Common myeloid progenitor, CD34-positive (primary cell): ENCODE measurements around the gene GPER1.

ENCODE experiments used
- CTCF ChIA-PET: fragments of 350-600 bp; sonication (Branson Sonifier 250); formaldehyde crosslinking; loops from one replicate; lab custom pipeline; 2021; ENCODE audit warnings: antibody characterized with exemption; lab: Charles Lee
- POLR2A ChIA-PET: fragments of 350-600 bp; sonication (Branson Sonifier 250); formaldehyde crosslinking; loops from one replicate; lab custom pipeline; 2021; ENCODE audit warnings: antibody characterized with exemption; lab: Charles Lee
- DNase-seq, 3 donors: peaks; one replicate each; pipeline versions ENCODE4 v3.0.0 to v3.0.0-alpha.2; 2013
- H3K27ac ChIP-seq, 2 experiments: 1 replicate in 1 of 2; 2 replicates in 1 of 2; pipeline ENCODE4 v1.7.0; 2013; ENCODE audit warnings: inconsistent platforms in 2 of 2, low read length in 2 of 2, mild to moderate bottlenecking in 2 of 2, low read depth in 1 of 2, moderate library complexity in 1 of 2; ENCODE audit not compliant: severe bottlenecking in 2 of 2, insufficient read depth in 1 of 2, poor library complexity in 1 of 2
- H3K27me3 ChIP-seq, 5 experiments: replicated peaks in 2 of 5; 1 replicate in 3 of 5; 2 replicates in 2 of 5; pipeline versions ENCODE4 v1.6.1 to v1.7.0; 2013; ENCODE audit warnings: low read length in 4 of 5, mild to moderate bottlenecking in 2 of 5, moderate library complexity in 2 of 5, inconsistent platforms in 1 of 5; ENCODE audit not compliant: insufficient read depth in 5 of 5, control insufficient read depth in 4 of 5
- H3K36me3 ChIP-seq, 4 experiments: 1 replicate in 2 of 4; 2 replicates in 2 of 4; pipeline versions ENCODE4 v1.6.1 to v1.7.0; 2013; ENCODE audit warnings: low read length in 3 of 4, control low read depth in 1 of 4, mild to moderate bottlenecking in 1 of 4; ENCODE audit not compliant: control insufficient read depth in 4 of 4, insufficient read depth in 4 of 4
- H3K4me1 ChIP-seq, 4 experiments: 1 replicate in 3 of 4; 2 replicates in 1 of 4; pipeline versions ENCODE4 v1.6.1 to v1.7.1; 2013; ENCODE audit warnings: low read length in 3 of 4, mild to moderate bottlenecking in 3 of 4, control low read depth in 1 of 4, inconsistent platforms in 1 of 4, moderate library complexity in 1 of 4; ENCODE audit not compliant: control insufficient read depth in 4 of 4, insufficient read depth in 4 of 4; ENCODE audit errors: control extremely low read depth in 1 of 4
- H3K4me3 ChIP-seq, 7 experiments: 1 replicate in 4 of 7; 2 replicates in 3 of 7; pipeline versions ENCODE4 v1.5.1 to v1.7.0; 2013; ENCODE audit warnings: mild to moderate bottlenecking in 7 of 7, low read length in 6 of 7, moderate library complexity in 6 of 7, inconsistent platforms in 2 of 7, low read depth in 2 of 7, control low read depth in 1 of 7; ENCODE audit not compliant: insufficient read depth in 4 of 7, control insufficient read depth in 1 of 7; ENCODE audit errors: extremely low read depth in 1 of 7
- H3K9me3 ChIP-seq, 5 experiments: 1 replicate in 4 of 5; 2 replicates in 1 of 5; pipeline versions ENCODE4 v1.6.1 to v1.7.1; 2013; ENCODE audit warnings: low read length in 4 of 5, mild to moderate bottlenecking in 2 of 5, inconsistent platforms in 1 of 5, low read depth in 1 of 5, moderate library complexity in 1 of 5; ENCODE audit not compliant: control insufficient read depth in 4 of 5, insufficient read depth in 2 of 5; ENCODE audit errors: control extremely low read depth in 1 of 5
- WGBS: methylation state at CpG from one replicate; pipeline ENCODE4 v1.1.5; 2013; ENCODE audit not compliant: insufficient coverage; 5-methylcytosine and 5-hydroxymethylcytosine counted together

Gene GPER1

DNA sequence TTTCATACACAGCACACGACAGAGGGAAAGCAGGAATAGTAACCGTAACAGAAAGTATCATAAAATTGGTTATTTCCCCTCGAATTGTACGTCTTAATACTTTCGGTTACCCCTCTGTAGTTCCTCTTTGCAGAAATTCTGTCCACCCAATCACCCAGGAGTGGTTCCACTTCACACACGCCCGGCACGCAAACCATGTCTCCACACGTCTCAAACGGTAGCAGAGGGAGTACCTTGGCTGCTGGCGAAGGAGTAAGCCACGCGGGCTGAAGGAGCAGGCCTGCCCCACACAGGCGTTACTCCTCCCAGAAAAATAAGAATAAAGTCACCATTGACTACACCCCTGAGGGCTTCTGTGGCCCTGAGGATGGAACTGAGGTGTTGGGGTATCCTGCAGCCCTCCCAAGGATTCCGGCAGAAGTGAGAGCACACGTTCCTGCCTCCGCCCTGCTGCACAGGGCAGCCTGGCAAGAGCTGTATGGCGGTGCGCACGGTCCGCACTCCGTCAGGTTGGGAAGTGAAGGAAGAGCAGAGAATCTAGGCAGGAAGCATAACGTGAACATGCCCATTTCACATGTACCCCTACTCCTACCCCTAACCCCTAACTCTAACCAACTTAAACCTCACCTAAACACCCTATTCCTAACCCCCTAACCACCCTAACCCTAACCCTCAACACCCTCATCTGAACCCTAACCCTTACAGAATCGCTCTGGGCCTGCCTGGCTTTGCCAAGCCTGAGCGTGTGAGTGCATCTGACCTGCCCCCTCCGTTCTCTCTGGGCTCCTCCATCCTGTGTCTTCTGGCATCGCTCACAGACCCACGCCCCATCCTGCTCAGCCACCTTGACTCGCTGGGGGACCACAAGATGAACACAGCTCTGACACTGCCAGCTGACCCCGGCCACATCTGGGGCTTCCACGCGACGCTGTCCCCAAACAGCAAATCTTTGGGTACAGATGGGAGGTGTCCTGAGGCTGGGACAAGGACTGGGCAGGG, 25.3 kb upstream of the GPER1 start:
- Histone ChIP-seq H3K27me3 (no peaks in the 10 kb centered on the region), H3K4me3 (peak overlapping the region in 2 of 7 experiments; percentile 24 to 59), H3K27ac (no peak overlapping the region), H3K9me3 (no peaks in the 10 kb centered on the region), H3K36me3 (peaks cover 0 to 11% (median 6%) of the 10 kb centered on the region in 4 experiments), H3K4me1 (peaks cover 0 to 63% (median 61%) of the 10 kb centered on the region in 4 experiments)
- DNase-seq, result peak; percentile 67 to 87 (median 87)
- POLR2A ChIA-PET, result no interaction called here
- CTCF ChIA-PET, result interaction anchor here (1.1 to 5.0 kb wide), 3 partner anchors 20 to 68 kb away, joined by 3 to 160 read pairs (median 4); no protein-coding TSS in a partner anchor
- WGBS, result 69% methylated on average over 25 of the region's 33 CpGs

DNA sequence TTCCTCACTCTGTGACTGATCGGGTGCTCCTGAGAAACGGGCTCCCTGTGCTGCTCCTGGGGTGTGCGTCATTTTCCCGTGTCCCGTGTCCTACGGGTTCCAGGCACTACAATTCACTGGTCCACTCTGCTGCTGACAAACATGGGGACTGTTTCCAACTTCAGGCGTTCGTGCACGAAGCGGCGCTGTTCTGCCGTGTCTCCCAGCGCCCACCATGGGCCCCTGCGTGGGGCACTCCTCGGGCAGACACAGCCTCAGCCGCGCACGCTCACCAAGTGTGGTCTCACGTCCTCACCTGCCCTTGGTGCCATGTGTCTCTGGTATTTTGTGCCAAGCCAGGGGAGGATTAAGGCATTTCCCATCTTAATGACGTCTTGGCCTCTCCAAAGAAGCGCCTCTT, 24.6 kb upstream of the GPER1 start:
- DNase-seq, result no peak
- POLR2A ChIA-PET, result no interaction called here
- 96% methylated on average over 21 of the region's 21 CpGs for WGBS
- no peak overlapping the region for H3K4me3 ChIP-seq
- H3K27ac ChIP-seq, result no peak overlapping the region
- H3K9me3 ChIP-seq, result no peaks in the 10 kb centered on the region
- H3K4me1 ChIP-seq, result peaks cover 0 to 56% (median 54%) of the 10 kb centered on the region in 4 experiments
- peaks cover 0 to 4% (median 1%) of the 10 kb centered on the region in 4 experiments for H3K36me3 ChIP-seq
- CTCF ChIA-PET, result interaction anchor here (1.0 to 5.0 kb wide), 3 partner anchors 29 to 69 kb away, joined by 3 to 160 read pairs (median 4); no protein-coding TSS in a partner anchor
- H3K27me3 ChIP-seq, result no peaks in the 10 kb centered on the region

DNA sequence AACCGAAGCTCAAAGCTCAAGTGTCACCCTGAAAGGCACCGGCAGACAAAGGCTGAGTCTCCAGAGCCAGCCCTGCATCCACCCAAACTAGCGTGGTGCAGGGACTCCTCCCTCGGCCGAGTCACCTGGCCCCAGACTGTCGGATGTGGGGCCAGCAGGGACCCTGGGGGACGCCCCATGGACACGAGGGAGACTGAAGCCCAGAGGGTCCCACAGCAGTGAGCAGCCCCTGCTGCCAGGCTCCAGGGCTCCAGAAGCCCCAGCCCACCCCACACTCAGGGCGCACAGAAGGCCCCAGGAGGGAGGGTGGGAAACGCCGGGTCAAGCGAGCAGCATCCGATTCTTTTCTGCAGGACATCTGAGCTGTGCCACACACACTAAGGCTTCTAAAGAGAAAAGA, 23.3 kb upstream of the GPER1 start:
- H3K9me3 ChIP-seq, result no peaks in the 10 kb centered on the region
- peak overlapping the region in 1 of 7 experiments; percentile 37 for H3K4me3 ChIP-seq
- peaks cover 0 to 46% (median 44%) of the 10 kb centered on the region in 4 experiments for H3K4me1 ChIP-seq
- DNase-seq, result no peak
- ChIA-PET POLR2A (interaction anchor here (1.4 to 1.5 kb wide), 2 partner anchors 9 to 67 kb away, joined by 4 read pairs; no protein-coding TSS in a partner anchor), CTCF (interaction anchor here (1.1 to 5.0 kb wide), 14 partner anchors 9 to 111 kb away, joined by 3 to 160 read pairs (median 6); partner anchors contain the start of genes COX19 and GPR146)
- no peak overlapping the region for H3K27ac ChIP-seq
- no peaks in the 10 kb centered on the region for H3K36me3 ChIP-seq
- WGBS, result 91% methylated on average over 12 of the region's 13 CpGs
- no peaks in the 10 kb centered on the region for H3K27me3 ChIP-seq

DNA sequence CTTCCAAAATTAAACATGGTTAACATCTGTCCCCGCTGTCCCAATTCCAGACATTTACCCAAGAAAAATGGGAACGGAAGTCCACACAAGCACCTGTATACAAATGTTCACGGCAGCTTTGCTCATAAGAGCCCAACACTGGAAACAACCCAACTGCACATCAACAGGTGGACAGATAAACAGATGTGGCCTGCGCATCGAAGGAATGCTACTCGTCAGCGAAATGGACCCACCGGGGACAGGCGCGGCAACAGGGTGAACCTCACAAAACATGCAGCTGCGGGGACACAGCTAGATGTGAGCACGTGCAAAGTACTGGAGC, 22.7 kb upstream of the GPER1 start:
- Histone ChIP-seq H3K36me3 (no peaks in the 10 kb centered on the region), H3K27me3 (no peaks in the 10 kb centered on the region), H3K9me3 (no peaks in the 10 kb centered on the region), H3K27ac (no peak overlapping the region), H3K4me3 (peak overlapping the region in 4 of 7 experiments; percentile 37 to 77 (median 54)), H3K4me1 (peaks cover 0 to 42% (median 40%) of the 10 kb centered on the region in 4 experiments)
- POLR2A ChIA-PET, result interaction anchor here (0.9 to 1.5 kb wide), 6 partner anchors 10 to 90 kb away, joined by 3 to 8 read pairs (median 4); partner anchors contain the start of gene COX19
- DNase-seq, result no peak
- WGBS, result 66% methylated on average over 12 of the region's 12 CpGs
- CTCF ChIA-PET, result interaction anchor here (0.6 to 5.0 kb wide), 26 partner anchors 8 to 112 kb away, joined by 3 to 160 read pairs (median 4); partner anchors contain the start of genes COX19, CYP2W1, GPER1 and GPR146

DNA sequence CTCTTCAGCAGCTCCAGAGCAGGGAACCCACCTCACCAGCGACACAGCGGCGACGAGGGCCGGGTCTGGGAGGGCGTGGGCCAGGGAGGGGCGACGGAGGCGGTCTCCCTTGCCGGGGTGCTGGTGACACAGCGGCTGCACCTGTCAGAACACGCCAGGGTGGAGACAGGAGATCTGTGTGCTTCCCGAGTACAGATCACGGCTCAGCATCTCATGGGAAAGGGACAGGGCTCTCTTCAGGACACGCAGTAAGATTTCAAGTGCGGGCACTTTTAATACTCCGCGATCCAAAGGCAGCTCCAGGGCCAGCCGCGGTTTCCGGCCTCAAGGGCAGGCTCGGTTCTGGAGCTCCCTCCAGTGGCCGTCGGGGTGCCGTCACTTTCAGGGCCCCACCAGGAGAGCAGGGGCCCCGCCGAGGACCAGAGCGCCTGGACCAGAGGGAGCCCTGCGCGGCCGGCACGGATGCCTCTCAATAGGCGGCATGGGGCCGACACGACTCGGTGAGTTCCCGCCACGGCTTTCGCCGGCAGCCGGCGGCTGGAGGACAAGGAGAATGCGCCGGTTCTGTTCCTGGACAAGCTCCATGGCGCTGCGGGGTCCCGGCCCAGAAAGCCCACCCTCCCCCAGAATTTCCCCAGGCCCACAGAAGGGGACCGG, 22.2 kb upstream of the GPER1 start:
- H3K4me3 ChIP-seq, result peak overlapping the region in 4 of 7 experiments; percentile 43 to 77 (median 54)
- no peaks in the 10 kb centered on the region for H3K36me3 ChIP-seq
- ChIA-PET CTCF (interaction anchor here (0.6 to 5.0 kb wide), 27 partner anchors 8 to 112 kb away, joined by 3 to 160 read pairs (median 5); partner anchors contain the start of genes COX19, CYP2W1, GPER1 and GPR146), POLR2A (interaction anchor here (0.9 to 1.5 kb wide), 6 partner anchors 10 to 91 kb away, joined by 3 to 8 read pairs (median 4); partner anchors contain the start of gene COX19)
- DNase-seq, result peak; percentile 66 to 85 (median 83)
- H3K27me3 ChIP-seq, result no peaks in the 10 kb centered on the region
- H3K9me3 ChIP-seq, result peaks cover 0 to 2% (median 0%) of the 10 kb centered on the region in 5 experiments
- peaks cover 0 to 37% (median 35%) of the 10 kb centered on the region in 4 experiments for H3K4me1 ChIP-seq
- 8% methylated on average over 46 of the region's 48 CpGs for whole genome bisulfite sequencing
- H3K27ac ChIP-seq, result no peak overlapping the region

DNA sequence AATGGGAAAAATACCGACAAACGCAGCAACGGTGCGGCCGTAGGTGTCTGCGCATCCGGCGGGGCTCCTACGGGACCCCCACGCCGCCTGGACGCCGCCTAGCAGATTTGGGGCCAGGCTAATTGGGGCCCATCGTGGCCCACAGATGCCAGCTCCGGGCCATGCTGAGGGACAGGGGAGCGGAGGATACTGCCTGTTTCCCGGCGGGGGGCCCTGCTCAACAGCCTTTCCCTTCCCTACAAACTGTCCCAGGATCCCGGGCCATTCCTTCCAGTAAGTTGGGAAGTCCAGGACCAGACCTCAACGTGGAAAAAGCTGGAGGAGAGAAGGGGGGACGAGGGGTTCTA, 21.7 kb upstream of the GPER1 start:
- Histone ChIP-seq H3K27ac (no peak overlapping the region), H3K4me1 (peaks cover 0 to 32% (median 30%) of the 10 kb centered on the region in 4 experiments), H3K27me3 (no peaks in the 10 kb centered on the region), H3K4me3 (no peak overlapping the region), H3K36me3 (no peaks in the 10 kb centered on the region), H3K9me3 (peaks cover 0 to 3% (median 0%) of the 10 kb centered on the region in 5 experiments)
- 82% methylated on average over 18 of the region's 21 CpGs for WGBS
- ChIA-PET CTCF (interaction anchor here (0.9 to 5.0 kb wide), 22 partner anchors 11 to 111 kb away, joined by 3 to 160 read pairs (median 6); partner anchors contain the start of genes COX19, CYP2W1, GPER1 and GPR146), POLR2A (interaction anchor here (0.9 to 1.5 kb wide), 4 partner anchors 24 to 73 kb away, joined by 3 to 8 read pairs (median 4); no protein-coding TSS in a partner anchor)
- no peak for DNase-seq
